Pancreas (tissue), 10 donors: ENCODE data around the gene NLRP1. TPM values are rescaled to one million over a fixed set of nuclear protein-coding genes. Genes with fewer than 3 reads are reported as not detected.

Experiments used
- ATAC-seq, 4 donors: fragments of 200-7000 bp; cut with Tn5 transposase; one replicate each; pipeline versions ENCODE4 v1.8.0 to v1.9.1; 2020; ENCODE audit warnings: mild to moderate bottlenecking in 4 of 4, moderate library complexity in 4 of 4
- DNase-seq, 6 donors: peaks; one replicate each; pipeline ENCODE4 v3.0.0-alpha.2; 2020
- FAIRE-seq: peaks from 2 replicates; lab custom pipeline; 2012; peaks lifted over from hg19 to GRCh38; lab: Jason Lieb, UNC
- H3K27ac ChIP-seq, 4 donors: fragments of 200-600 bp; sonication (generic); 1 replicate in 3 of 4; 2 replicates in 1 of 4; pipeline versions ENCODE4 v1.5.0 to v1.8.0; 2020
- H3K27me3 ChIP-seq, 4 donors: fragments of 200-600 bp; one replicate each; pipeline ENCODE4 v1.8.0; 2021
- H3K36me3 ChIP-seq, 3 donors: fragments of 200-600 bp; sonication (generic) in 1 of 3; one replicate each; pipeline versions ENCODE4 v1.5.0 to v1.8.0; 2020 to 2021
- H3K4me1 ChIP-seq, 3 donors: fragments of 200-600 bp; one replicate each; pipeline ENCODE4 v1.8.0; 2021
- H3K4me3 ChIP-seq, 4 donors: fragments of 200-600 bp; sonication (generic) in 2 of 4; one replicate each; pipeline versions ENCODE4 v1.5.0 to v1.8.0; 2020 to 2021
- H3K9me3 ChIP-seq, 4 donors: fragments of 200-600 bp; one replicate each; pipeline ENCODE4 v1.8.0; 2021
- CTCF ChIP-seq, 4 donors: fragments of 200-600 bp; sonication (generic) in 3 of 4; IDR thresholded peaks; one replicate each; pipeline versions ENCODE4 v1.5.0 to v1.8.0; 2021; ENCODE audit warnings: antibody characterized with exemption in 4 of 4
- WGBS, 2 donors: extraction: QIAGEN DNeasy Blood & Tissue Kit; methylation state at CpG; one replicate each; pipeline ENCODE4 v1.1.7; 2013; 5-methylcytosine and 5-hydroxymethylcytosine counted together
- intact Hi-C, 3 donors: fragments of 100-400 bp; cut with DNase I; formaldehyde crosslinking; loops; one replicate each; pipeline versions ENCODE4 v1.11.1 to v1.14.2; 2022
- polyA plus RNA-seq, 2 donors: library from polyadenylated mRNA; stranded (reverse); fragments of 200-250 nt; gene quantifications; one replicate each; pipeline ENCODE4 v1.2.3, GENCODE V29; 2013
- total RNA-seq, 6 donors: library from RNA; stranded (reverse); fragmentation: NEBNext Ultra II Directional in 4 of 6; extraction: Animal tissue kit (Norgen Biotek cat#: 25700) in 4 of 6; gene quantifications; one replicate each; pipeline versions ENCODE4 v1.2.1 to v1.2.4, GENCODE V29; 2021 to 2023
- donor health status: healthy with polysubstance abuse.
- donor health status: DM: no; HTN: no; CAD: no; lungs with moderate emphysema.
- donor health status: DM: no; HTN: no; CAD: no.
- donor health status: control.
- donor health status: control.
- donor health status: Bipolar disorder and iron deficiency.
- donor health status: DM: yes; HTN: yes; CAD: no.
- donor health status: DM: no; HTN: no; CAD: no.
- donor health status: DM: no; HTN: no; CAD: no.
- donor health status: DM: yes; HTN: yes; CAD: no.

Gene NLRP1
- total and polyA plus RNA-seq, 8 donors, result 2.0 to 83.2 (median 11.1) TPM

- Histone ChIP-seq H3K9me3 (no peaks in the 10 kb centered on the region), H3K36me3 (peaks cover 0 to 51% (median 10%) of the 10 kb centered on the region in 3 donors), H3K27ac (no peak overlapping the region), H3K4me3 (no peak overlapping the region), H3K27me3 (no peaks in the 10 kb centered on the region), H3K4me1 (peaks cover 6 to 19% (median 17%) of the 10 kb centered on the region in 3 donors)
- WGBS, 2 donors, result 65 to 77% methylated on average over 4 of the region's 4 CpGs
- intact Hi-C loops, result no loop called here
- FAIRE-seq (no peak), DNase-seq (no peak), ATAC-seq (no peak)
- TF ChIP-seq CTCF (IDR thresholded peaks at IDR 0.05), result no peak
These were observed 102.9 kb downstream of the NLRP1 start for GRCh38 chr17:5481451-5481850.

- FAIRE-seq, result no peak
- Histone ChIP-seq H3K4me1 (peaks cover 6 to 19% (median 17%) of the 10 kb centered on the region in 3 donors), H3K27me3 (no peaks in the 10 kb centered on the region), H3K4me3 (no peak overlapping the region), H3K27ac (no peak overlapping the region), H3K9me3 (no peaks in the 10 kb centered on the region), H3K36me3 (peaks cover 0 to 51% (median 10%) of the 10 kb centered on the region in 3 donors)
- DNase-seq, result no peak
- ATAC-seq, result no peak
- WGBS, 2 donors, result 66 to 76% methylated on average over 6 of the region's 6 CpGs
- intact Hi-C loops, result no loop called here
- TF ChIP-seq CTCF (IDR thresholded peaks at IDR 0.05), result no peak
These were observed 103.3 kb downstream of the NLRP1 start for GRCh38 chr17:5480962-5481361.

- Histone ChIP-seq H3K4me3 (no peak overlapping the region), H3K36me3 (peaks cover 0 to 60% (median 14%) of the 10 kb centered on the region in 3 donors), H3K27ac (no peak overlapping the region), H3K27me3 (no peaks in the 10 kb centered on the region), H3K9me3 (no peaks in the 10 kb centered on the region), H3K4me1 (peaks cover 0 to 7% (median 5%) of the 10 kb centered on the region in 3 donors)
- no peak for ATAC-seq
- no peak for TF ChIP-seq CTCF (IDR thresholded peaks at IDR 0.05)
- no peak for DNase-seq
- FAIRE-seq, result no peak
- whole genome bisulfite sequencing, 2 donors, result 78 to 91% methylated on average over 4 of the region's 4 CpGs
- intact Hi-C loops, result no loop called here
These were observed 105.3 kb downstream of the NLRP1 start for GRCh38 chr17:5478992-5479391.

- Histone ChIP-seq H3K27ac (no peak overlapping the region), H3K4me3 (no peak overlapping the region), H3K36me3 (peaks cover 0 to 47% (median 13%) of the 10 kb centered on the region in 3 donors), H3K9me3 (no peaks in the 10 kb centered on the region), H3K27me3 (no peaks in the 10 kb centered on the region), H3K4me1 (no peaks in the 10 kb centered on the region)
- FAIRE-seq (no peak), DNase-seq (no peak), ATAC-seq (no peak)
- 90 to 92% methylated on average over 2 of the region's 2 CpGs for WGBS, 2 donors
- intact Hi-C loops, result no loop called here
- TF ChIP-seq CTCF (IDR thresholded peaks at IDR 0.05), result no peak
These were observed 110.4 kb downstream of the NLRP1 start for GRCh38 chr17:5473906-5474305.

DNA sequence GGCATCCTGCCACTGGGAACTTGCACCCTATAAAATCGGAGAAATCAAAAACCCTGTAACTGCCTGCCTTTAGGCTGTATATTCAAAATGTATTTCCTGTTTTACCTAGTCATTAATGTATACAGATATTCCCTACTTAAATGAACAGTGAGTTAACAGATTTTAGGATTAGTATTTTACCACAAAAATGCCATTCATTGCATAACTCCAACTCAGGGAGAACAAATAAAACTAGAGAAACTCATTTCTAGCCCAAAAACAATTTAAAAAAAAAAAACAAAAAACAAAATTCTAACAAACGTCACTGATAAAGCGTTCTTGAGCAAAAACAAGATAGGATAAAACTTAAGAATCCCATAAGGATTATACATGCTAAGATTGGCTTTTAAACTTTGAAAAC is 111.8 kb downstream of the NLRP1 start:
- no peaks in the 10 kb centered on the region for H3K9me3 ChIP-seq
- H3K36me3 ChIP-seq, result peaks cover 0 to 33% (median 7%) of the 10 kb centered on the region in 3 donors
- 80 to 86% methylated on average over 3 of the region's 3 CpGs for WGBS, 2 donors
- H3K4me3 ChIP-seq, result no peak overlapping the region
- FAIRE-seq (no peak), DNase-seq (no peak), ATAC-seq (no peak)
- H3K27ac ChIP-seq, result no peak overlapping the region
- no peaks in the 10 kb centered on the region for H3K27me3 ChIP-seq
- intact Hi-C loops, result no loop called here
- H3K4me1 ChIP-seq, result peaks cover 0 to 2% (median 0%) of the 10 kb centered on the region in 3 donors
- no peak for TF ChIP-seq CTCF (IDR thresholded peaks at IDR 0.05)
